Bone marrow (tissue), 2 donors: ENCODE data around the gene UBE2L3.
"Not testable (repeated sequence)": the region's sequence is repeated elsewhere in the genome, so short reads cannot be mapped to it uniquely, and the experiment has no call there.

Source experiments
- DNase-seq, 2 donors: peaks; one replicate each; lab custom pipeline; 2025; lab: John Stamatoyannopoulos, UW

Gene UBE2L3

DNA sequence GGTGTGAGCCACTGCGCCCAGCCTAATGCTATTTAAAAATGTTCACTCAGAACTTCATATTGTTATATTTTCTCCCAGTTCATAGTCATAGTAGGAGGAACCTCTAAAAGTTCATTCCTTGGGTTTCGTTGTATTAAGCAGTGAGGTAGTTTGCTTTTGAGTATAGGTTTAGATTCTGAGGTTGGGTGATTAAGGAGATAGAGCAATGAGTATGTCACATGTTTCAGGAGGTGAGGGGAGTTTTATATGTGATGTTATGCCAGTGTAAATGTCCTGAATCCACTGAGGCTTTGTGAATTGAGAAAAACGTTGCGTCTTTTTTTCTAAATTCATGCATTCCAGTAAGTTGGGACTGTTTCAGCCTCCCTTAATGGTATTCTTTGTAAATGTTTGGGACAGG is 4.2 kb downstream of the UBE2L3 start:
- no peak for DNase-seq

DNA sequence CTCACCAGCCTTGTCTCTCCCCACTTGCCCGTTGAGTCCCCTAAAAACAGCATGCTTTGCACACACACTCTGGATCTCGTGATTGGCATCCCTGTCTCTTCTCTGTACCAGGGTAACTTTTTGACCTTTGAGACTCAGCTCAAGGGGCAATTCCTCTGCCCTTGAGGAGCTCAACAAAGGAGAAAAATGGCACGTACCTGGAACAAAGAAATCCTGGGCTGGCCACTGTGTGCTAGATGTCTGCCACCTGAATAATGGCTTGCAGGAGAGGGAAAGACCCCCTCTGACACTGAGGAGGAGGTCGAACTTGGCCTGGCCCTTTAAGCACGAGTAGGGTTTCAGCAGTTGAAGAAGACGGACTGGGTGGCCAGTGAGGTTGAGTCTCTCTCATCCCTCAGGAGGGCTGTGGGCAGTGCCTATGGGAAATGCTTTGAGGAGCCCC is 5.8 kb downstream of the UBE2L3 start:
- DNase-seq = no peak

DNA sequence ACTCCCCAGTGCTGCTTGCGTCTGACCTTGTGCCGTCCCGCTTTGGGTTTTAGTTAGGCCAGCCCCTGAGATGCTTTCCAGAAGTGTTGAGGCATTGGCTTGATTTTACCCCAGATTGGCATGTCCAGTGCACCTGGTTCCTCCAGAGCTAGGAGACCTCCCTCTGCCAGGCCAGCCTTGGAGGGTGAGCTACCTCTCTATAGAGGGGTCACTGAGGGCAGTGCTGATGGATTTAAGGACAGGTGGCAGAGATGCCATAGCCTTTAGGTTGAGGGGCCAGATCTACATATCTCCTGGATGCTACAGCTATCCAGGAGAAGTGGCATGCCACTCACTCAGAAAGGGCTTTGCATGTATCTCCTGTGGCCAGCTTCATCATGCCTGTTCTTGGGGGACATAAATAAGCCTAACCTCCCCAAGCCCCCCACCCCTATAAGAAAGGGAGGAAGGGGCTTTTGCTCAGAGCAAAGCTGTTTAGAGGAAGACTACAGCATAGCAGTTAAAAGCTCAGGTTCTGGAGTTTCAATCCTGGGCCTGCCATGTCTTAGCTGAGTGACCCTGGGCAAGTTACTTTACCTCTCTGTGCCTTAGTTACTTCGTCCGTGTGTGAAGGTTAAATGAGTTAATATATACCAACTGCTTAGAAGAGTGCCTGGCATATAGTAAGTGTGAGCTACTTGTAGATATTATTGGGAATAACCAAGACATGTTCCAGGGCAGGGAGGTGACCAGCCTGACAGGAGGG is 6.4 kb downstream of the UBE2L3 start:
- DNase-seq = no peak

DNA sequence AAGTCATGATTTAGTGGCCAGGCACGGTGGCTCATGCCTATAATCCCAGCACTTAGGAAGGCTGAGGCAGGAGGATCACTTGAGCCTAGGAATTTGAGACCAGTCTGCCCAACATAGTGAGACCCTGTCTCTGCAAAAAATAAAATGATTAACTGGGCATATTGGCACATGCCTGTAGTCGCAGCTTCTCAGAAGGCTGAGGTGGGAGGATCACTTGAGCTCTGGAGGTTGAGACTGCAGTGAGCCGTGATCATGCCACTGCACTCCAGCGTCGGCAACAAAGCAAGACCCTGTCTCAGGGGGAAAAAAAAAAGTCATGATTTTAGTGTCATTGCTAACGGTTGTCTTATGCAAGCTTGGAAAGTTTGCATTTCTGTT is 11.9 kb downstream of the UBE2L3 start:
- DNase-seq = no peak

DNA sequence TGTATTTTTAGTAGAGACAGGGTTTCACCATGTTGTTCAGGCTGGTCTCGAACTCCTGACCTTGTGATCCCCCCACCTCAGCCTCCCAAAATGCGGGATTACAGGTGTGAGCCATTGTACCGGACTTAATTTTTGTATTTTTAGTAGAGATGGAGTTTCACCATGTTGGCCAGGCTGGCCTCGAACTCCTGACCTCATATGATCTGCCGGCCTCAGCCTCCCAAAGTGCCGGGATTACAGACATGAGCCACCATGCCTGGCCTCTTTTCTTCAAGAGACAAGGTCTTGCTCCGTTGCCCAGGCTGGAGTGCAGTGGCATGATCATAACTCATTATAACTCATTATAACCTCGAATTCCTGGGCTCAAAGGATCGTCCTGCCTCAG is 13.1 kb downstream of the UBE2L3 start:
- not testable (repeated sequence) for DNase-seq

DNA sequence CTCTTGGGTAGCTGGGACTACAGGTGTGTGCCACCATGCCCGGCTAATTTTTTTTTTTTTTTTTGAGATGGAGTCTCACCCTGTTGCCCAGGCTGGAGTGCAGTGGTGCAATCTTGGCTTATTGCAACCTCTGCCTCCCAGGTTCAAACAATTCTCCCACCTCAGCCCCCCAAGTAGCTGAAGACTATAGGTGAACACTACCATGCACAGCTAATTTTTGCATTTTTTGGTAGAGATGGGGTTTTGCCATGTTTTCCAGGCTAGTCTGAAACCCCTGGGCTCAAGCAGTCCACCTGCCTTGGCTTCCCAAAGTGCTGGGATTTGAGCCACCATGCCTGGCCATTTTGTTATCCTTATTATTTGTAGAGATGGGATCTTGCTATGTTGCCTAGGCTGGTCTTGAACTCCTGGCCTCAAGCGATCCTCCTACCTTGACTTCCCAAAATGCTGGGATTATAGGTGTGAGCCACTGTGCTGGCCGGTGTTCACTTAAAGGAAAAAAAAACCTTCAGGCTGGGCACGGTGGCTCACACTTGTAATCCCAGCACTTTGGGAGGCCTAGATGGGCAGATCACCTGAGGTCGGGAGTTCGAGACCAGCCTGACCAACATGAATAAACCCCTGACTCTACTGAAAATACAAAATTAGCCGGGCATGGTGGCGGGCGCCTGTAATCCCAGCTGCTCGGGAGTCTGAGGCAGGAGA is 13.6 kb downstream of the UBE2L3 start:
- not testable (repeated sequence) for DNase-seq

DNA sequence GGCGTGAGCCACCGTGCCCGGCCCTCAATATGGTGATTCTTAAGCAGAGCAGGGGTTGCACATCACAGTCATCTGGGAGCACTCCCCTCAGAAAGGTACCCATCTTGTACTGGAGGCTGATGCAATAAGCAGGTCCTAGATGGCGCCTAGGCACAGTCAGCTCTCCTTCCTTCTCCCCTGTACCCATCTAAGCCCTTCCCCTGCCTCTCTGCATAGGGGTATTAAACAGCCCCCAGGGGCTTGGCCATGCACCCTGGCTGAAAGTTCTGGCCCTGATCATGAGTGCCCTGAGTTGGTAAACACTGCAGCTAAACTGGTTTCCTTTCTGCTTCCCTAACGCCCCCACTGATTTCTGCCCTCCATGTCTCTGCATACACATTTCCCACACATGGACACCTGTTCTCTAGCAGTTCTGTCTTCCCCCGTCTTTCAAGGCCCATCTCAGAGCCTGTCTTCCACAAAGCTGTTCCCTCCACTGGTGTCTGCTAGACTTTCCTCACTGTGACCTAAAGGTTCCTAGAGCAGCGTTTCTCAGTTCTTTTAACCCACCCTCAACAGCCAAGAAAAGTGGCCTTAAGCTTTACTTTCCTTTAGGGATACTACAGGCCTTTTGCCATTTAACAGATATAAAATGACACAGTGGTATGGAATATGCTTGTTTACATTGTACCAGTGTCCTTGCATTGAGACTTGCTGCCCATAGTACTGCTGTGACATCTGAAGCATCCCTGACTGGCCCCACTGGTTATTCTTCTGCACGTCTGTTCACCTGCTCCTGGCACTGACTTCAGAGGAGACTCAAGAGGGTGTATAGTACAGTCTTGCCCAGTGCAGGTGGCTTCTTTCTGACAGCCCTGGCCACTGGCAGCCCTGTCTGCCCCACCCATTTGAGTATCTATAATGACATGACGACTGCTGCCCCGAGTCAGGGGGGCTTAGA is 15.6 kb downstream of the UBE2L3 start:
- DNase-seq = no peak

DNA sequence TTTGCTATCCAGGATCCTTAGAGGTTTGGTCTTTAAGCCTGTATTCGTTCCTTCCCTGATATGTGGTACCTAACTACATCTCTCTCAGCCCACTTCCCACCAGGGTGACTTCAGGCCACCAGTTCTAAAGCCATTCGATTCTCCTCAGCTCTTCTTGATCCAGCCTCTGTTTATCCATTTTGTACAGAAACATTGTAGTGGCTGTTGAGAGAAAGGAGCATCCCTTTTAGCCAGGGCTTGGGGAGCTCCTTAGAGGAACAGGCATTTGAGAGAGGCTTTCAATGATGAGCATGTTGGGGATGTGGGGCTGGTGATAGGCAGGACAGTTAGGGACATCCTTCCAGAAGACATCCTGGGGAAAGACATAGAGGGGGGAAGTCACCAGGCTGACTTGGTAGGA is 17.9 kb downstream of the UBE2L3 start:
- no peak for DNase-seq

DNA sequence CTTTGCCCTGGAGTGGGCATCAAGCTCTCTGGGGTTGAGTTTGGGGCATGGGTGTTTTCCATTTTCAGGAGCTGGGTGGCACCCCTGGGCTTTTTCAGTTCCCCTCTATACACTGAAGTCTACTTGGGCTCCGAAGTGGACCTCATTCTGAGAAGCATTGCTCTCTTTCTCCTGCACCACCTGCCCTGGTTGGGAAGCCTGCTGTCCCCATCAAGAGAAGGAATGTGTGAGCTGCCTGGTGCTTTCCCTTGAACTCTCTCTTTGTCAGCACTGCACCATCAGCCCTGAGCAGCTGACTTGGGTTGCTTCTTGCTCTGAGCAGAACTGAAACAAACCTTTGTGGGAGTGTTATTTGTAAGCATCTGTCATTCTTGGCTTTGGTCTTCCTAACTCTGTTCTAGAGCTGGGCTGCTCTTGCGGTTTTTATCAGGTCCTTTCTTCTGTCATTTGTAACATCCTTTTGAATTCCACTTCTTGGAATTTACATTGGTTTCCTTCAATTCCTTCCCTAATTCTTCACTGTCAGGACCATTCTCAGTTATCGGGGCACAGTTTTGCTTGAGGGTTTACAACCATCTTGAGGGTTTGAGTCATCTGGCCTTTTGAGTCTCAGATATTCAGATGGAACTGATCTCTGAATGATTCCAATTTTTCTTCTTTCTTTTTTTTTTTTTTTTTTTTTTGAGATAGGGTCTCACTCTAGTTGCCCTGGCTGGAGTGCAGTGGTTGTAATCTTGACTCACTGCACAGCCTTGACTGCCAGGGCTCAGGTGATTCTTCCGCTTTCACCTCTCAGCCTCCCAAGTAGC is 20.5 kb downstream of the UBE2L3 start:
- DNase-seq = peak in 1 of 2 donors; percentile 44

DNA sequence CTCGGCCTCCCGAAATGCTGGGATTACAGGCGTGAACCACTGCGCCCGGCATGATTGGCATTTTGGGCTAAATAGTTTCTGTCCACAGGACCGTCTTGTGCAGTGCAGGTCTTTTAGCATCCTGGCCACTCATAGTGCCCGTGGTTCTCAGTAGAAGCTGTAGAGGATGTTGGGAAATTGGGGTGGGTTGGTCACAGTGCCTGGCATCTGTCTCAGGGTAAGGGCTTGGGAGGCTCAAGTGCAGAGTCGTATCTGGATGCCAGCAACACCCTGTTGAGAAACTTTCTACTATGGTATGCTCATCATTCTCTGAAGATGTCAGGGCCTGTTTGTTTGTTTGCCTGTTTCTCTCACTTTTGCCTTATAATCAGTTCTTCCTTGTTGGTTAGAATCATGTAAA is 21.9 kb downstream of the UBE2L3 start:
- no peak for DNase-seq

DNA sequence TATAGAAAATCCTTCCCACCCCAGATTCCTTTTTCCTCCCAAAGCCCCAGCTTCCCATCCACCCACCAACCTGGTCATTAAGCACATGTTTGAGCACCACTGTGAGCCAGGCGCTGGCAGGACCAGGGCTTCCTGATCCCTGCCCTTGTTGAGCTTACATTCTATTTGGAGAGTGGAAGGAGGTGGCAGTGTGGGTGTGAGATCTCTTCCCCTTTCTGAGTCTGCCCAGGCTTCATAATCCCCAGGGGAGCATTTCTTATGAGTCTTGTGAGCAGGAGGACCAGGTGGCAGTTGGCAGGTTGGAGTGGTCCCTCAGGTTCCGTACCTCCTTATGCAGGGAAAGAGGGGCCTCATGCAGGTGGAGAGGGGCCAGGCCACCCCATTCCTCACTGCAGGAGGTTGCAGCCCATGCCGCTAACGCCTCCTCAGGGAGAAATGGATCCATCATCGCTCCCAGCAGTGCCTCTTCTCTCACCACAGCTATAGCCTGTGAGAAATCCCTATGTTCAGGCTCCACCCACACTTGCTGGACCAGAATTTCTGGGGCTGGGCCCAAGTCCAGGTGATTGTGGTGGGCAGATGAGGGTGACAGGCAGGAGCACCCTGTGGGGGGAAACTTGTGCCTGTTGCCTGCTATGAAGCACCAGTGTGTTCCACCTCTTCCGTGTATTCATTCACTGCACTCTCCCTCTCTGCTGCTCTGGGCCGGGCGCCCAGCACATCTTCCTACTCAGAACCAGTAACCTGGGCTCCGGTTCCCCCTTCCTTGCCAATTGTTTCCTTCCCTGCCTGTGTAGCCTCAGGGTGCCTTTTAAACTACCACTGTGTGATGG is 23.5 kb downstream of the UBE2L3 start:
- no peak for DNase-seq

DNA sequence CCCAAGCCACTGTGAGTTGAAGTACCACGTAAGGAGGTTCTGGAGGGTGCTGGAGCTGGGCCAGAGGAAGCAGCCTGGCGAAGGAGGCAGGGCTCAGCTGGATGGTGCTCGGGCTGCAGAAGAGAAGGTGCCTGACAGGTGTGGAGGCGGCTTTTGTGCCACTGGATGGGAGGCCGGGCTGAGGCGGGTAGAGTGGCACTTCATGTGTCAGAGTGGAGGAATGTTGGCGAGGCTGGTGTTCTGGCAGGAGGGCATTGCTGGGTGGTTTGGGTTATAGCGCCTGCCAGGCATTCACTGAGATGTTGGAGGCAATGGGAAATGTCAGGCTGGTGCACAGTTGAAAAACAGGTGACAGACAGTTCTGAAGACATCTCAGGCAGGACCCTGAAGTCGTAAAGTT is 24.2 kb downstream of the UBE2L3 start:
- DNase-seq = no peak

DNA sequence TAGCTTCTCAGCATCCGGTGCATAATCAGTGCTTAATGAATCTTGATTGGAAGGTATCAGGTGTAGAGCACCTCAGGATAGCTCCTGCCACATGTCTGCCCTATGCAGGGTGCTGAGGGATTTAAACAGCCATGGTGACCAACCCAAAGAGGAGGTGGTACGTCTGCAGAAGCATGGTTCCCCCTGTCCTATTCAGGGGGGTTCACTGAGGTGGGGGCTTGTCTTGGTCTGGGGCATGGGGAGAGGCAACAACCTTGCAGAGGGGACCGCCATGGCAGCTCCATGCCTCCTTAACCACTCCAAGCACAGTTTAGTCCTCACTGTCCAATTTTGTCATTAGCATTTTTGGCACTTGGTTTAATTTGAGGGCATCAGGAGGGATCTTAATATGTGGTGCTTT is 24.9 kb downstream of the UBE2L3 start:
- DNase-seq = no peak

DNA sequence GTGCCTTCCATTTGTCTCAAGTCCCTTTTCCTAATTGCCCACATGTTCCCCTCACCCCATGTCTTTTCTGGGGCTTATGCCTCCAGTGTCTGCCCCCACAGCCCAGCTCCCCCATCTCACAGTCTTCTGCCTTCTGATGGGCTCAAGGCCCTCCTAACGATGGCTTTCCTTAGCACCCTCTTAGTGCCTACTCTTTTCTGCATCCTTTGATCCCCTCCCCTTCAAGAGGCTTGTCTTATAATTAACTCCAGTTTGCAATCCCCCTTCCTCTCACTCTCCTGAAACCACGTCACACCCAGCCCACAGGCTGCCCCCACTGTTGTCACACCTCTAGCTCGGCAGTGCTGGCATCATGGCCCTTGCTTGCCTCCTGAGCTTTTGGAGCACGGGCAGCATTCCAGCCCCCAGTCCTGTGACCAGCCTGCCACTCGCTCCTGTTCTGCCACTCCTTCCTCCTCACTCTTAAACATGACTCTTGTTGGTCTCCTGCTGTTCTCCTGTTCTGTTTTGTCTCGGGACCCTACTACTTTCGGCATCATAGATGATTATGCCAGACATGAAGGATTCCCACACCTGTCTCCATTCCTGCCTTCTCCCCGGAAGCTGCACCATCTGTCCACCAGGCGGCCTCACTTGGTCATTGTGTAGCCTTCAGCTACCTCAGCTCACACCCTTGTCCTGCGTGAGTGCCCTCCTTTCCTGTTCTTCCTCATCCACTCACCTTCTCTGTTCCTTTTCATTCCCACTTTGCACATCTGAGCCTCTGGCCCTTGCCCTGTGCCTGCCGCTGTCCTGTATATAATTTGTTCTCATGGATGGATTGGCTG is 26.1 kb downstream of the UBE2L3 start:
- no peak for DNase-seq

DNA sequence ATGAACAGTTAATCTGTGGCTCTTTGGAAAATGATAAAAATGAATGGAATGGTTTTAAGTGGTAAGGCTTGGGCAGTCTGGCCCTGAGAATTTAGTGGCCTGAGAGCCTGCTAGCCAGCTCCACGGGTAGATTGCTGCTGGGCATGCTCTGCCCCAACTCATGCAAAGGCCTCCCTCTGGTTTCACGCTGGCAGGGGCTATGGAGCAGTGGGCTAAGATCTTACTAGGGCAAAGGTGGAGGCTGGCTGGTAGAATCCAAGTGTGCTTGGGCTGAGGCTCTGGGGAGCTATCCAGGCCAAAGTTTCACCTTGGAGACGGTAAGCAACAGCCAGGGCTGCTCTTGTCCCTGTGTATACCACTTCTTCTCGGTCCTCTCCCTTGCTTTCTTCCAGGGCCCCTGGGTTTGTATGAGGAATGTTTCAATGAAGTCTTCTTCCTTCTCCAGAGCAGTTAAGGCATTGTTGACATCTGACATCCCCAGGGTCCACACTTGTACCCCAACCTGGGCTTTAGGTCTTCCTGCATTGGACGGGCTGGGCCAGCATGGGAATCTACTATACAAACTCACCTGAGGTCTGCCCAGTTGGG is 27.4 kb downstream of the UBE2L3 start:
- no peak for DNase-seq

DNA sequence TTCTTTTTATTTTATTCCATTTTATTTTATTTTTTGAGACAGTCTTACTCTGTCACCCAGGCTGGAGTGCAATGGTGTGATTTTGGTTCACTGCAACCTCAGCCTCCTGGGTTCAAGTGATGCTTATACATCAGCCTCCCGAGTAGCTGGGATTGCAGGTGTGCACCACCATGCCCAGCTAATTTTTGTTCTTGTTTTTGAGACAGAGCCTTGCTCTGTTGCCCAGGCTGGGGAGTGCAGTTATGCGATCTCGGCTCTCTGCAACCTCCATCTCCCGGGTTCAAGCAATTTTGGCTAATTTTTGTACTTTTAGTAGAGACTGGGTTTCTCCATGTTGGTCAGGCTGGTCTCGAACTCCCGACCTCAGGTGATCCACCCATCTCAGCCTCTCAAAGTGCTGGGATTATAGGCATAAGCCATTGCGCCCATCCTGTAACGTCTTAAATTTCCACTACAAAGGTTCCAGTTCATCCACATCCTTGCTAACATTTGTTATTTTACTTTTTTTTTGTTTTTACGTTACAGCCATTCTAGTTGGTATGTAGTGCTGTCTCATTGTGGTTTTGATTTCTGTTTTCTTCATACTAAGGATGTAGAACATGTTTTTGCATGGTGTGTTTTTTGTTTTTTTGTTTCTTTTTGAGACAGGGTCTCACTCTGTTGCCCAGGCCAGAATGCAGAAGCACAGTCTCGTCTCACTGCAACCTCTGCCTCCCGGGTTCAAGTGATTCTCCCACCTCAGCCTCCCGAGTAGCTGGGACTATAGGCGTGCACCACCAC is 29.0 kb downstream of the UBE2L3 start:
- not testable (repeated sequence) for DNase-seq

DNA sequence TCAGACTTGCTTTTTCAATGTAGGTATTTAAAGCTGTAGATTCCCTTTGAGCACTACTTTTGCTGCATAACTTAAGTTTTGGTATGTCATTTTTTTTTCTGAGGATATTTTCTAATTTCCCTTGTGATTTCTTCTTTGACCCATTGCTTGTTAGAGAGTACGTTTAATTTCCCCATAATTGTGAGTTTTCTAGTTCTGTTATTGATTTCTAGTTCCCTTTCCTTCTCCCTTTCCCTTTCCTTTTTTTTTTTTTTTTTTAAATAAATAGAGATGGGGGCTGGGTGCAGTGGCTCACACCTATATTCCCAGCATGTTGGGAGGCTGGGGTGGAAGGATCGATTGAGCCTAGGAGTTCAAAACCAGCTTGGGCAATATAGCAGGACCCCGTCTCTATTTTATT is 30.8 kb downstream of the UBE2L3 start:
- DNase-seq = no peak

DNA sequence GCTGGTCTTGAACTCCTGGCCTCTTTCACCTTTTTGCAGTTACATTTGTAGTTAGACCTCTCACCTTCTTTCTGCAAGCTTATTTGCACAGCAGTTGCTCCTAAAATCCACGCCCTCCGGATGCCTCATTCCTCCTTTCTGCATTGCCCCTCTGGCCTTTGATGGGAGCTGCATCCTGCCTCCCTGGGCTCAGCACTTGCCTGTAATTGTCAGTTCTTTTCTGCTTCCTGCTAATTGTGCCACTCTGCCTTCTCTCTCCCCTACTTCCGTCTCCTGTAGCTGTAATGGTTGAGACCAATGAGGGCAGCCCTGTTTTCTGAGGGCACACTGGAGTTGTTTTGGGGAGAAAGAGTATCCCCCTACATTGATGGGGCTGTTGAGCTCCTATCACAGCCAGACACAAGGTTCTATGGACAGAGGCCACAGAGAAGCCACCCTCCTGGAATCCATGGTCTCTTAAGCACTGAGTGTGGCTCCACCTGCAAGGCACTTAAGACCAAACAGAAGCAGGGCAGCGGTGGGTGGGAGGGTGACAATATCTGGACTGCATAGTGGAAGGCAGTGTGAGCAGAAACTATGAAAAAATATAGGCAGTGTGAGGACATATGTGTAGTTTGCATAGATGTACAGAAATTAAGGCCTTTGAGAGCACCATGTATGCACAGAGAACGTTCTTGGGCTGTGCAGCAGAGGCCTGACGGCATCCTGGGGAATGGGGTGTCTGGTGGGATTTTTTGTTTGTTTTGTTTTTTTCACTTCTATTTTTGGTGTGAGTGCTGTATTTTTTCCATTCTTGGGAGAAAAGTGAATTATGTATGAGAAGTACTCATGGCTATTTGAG is 31.8 kb downstream of the UBE2L3 start:
- no peak for DNase-seq
